MCF 10A (cell line): ENCODE results near the gene CEP63. TPM values are rescaled to one million over a fixed set of nuclear protein-coding genes. Genes with fewer than 3 reads are reported as not detected.
"Not testable (repeated sequence)": the region's sequence is repeated elsewhere in the genome, so short reads cannot be mapped to it uniquely, and the experiment has no call there.

Experiments
- BruUV-seq: library from RNA; stranded (reverse); fragments of 400-500 nt; replicated peaks from 2 replicates; lab custom pipeline; 2021; lab: Mats Ljungman, UMichigan
- CTCF ChIA-PET: fragments of 300-600 bp; sonication (Branson Sonifier 250); formaldehyde crosslinking; extraction: SDS; loops from one replicate; lab custom pipeline; 2021; ENCODE audit warnings: antibody characterized with exemption, inconsistent platforms; lab: Yijun Ruan, JAX
- POLR2A ChIA-PET: fragments of 300-600, 350-650 bp; sonication (Branson Sonifier 250); formaldehyde crosslinking; extraction: SDS; loops from one replicate; lab custom pipeline; 2020; ENCODE audit warnings: antibody characterized with exemption, inconsistent platforms; lab: Yijun Ruan, JAX
- DNase-seq: peaks from one replicate; pipeline ENCODE4 v3.0.0-alpha.2; 2018; ENCODE audit not compliant: unreplicated experiment
- H3K27ac Mint-ChIP-seq: one replicate; pipeline ENCODE4 v1.8.0; 2022; ENCODE audit warnings: mild to moderate bottlenecking, low read depth, mixed read lengths; ENCODE audit not compliant: unreplicated experiment
- H3K27me3 Mint-ChIP-seq: one replicate; pipeline ENCODE4 v1.8.0; 2022; ENCODE audit warnings: mixed read lengths; ENCODE audit not compliant: insufficient read depth, unreplicated experiment
- H3K36me3 Mint-ChIP-seq: one replicate; pipeline ENCODE4 v1.8.0; 2022; ENCODE audit warnings: mild to moderate bottlenecking, moderate library complexity, mixed read lengths; ENCODE audit not compliant: insufficient read depth, unreplicated experiment
- H3K4me1 Mint-ChIP-seq: one replicate; pipeline ENCODE4 v1.8.0; 2022; ENCODE audit warnings: mixed read lengths; ENCODE audit not compliant: insufficient read depth, unreplicated experiment
- H3K4me3 Mint-ChIP-seq: one replicate; pipeline ENCODE4 v1.8.0; 2022; ENCODE audit warnings: mild to moderate bottlenecking, moderate library complexity, mixed read lengths; ENCODE audit not compliant: unreplicated experiment
- H3K9me3 Mint-ChIP-seq: one replicate; pipeline ENCODE4 v1.8.0; 2022; ENCODE audit warnings: mixed read lengths; ENCODE audit not compliant: unreplicated experiment
- CTCF ChIP-seq: fragments of 200-600 bp; IDR thresholded peaks from one replicate; pipeline ENCODE4 v1.8.0; 2022; ENCODE audit warnings: antibody characterized with exemption, mild to moderate bottlenecking; ENCODE audit not compliant: unreplicated experiment
- intact Hi-C: fragments of 100-400 bp; cut with micrococcal nuclease; formaldehyde crosslinking; loops from 2 replicates; pipeline ENCODE4 v1.14.1; 2022
- total RNA-seq: library from RNA; stranded (reverse); gene quantifications from 2 replicates; pipeline ENCODE4 v1.2.3, GENCODE V29; 2022

The CEP63 gene
- total RNA-seq, 1 experiment from 2014 or later: 40.0 TPM

- CTCF ChIA-PET: no interaction called here
- no peaks in the 10 kb centered on the region for H3K27me3 Mint-ChIP-seq
- no peak overlapping the region for H3K27ac Mint-ChIP-seq
- peak; percentile 1 for DNase-seq
- H3K36me3 Mint-ChIP-seq: peaks cover 41% of the 10 kb centered on the region
- no peak overlapping the region for H3K4me3 Mint-ChIP-seq
- POLR2A ChIA-PET: no interaction called here
- TF ChIP-seq CTCF: no peak
- intact Hi-C loops: no loop called here
- H3K9me3 Mint-ChIP-seq: no peaks in the 10 kb centered on the region
- H3K4me1 Mint-ChIP-seq: no peaks in the 10 kb centered on the region
- no TSS peak for BruUV-seq
These were observed 57.3 kb downstream of the CEP63 start for GRCh38 chr3:134543113-134543512.

GRCh38 chr3:134544316-134544715 is 58.5 kb downstream of the CEP63 start:
- BruUV-seq: no TSS peak
- no peaks in the 10 kb centered on the region for H3K27me3 Mint-ChIP-seq
- H3K36me3 Mint-ChIP-seq: peaks cover 49% of the 10 kb centered on the region
- no peaks in the 10 kb centered on the region for H3K4me1 Mint-ChIP-seq
- TF ChIP-seq CTCF: no peak
- ChIA-PET CTCF (no interaction called here), POLR2A (no interaction called here)
- no peak overlapping the region for H3K4me3 Mint-ChIP-seq
- no peaks in the 10 kb centered on the region for H3K9me3 Mint-ChIP-seq
- DNase-seq: no peak
- intact Hi-C loops: no loop called here
- H3K27ac Mint-ChIP-seq: no peak overlapping the region

- H3K27me3 Mint-ChIP-seq, DNase-seq, BruUV-seq, H3K27ac Mint-ChIP-seq, POLR2A ChIA-PET, H3K4me3 Mint-ChIP-seq, H3K9me3 Mint-ChIP-seq, H3K4me1 Mint-ChIP-seq, intact Hi-C loops: not testable (repeated sequence)
- H3K36me3 Mint-ChIP-seq: peaks cover 54% of the 10 kb centered on the region
- CTCF ChIA-PET: interaction anchor here (1.2 kb wide), 1 partner anchor 19 kb away, joined by 3 read pairs; no protein-coding TSS in a partner anchor
These were observed 58.9 kb downstream of the CEP63 start for GRCh38 chr3:134544783-134545182.

DNA sequence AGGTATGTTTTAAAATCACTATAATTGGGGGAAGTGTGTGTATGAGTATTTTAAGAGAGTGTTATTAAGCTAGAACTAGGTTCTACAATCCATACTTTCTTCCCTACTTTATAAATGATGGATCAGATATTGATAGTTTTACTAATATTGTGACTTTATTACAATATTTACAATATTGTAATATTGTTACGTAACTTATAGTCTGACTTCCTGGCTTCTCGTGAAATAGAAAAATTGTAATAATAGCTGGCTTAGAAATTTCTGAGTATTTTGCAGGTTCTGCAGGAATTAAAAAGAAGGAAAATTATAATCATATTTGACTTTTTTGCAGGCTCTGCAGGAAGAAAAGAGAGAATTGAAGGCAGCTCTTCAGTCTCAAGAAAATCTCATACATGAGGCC is 60.0 kb downstream of the CEP63 start:
- H3K9me3 Mint-ChIP-seq: no peaks in the 10 kb centered on the region
- peaks cover 63% of the 10 kb centered on the region for H3K36me3 Mint-ChIP-seq
- no peak overlapping the region for H3K4me3 Mint-ChIP-seq
- intact Hi-C loops: no loop called here
- ChIA-PET POLR2A (interaction anchor here (0.6 kb wide), 2 partner anchors 21 to 833 kb away, joined by 3 read pairs; no protein-coding TSS in a partner anchor), CTCF (interaction anchor here (1.2 kb wide), 1 partner anchor 18 kb away, joined by 3 read pairs; no protein-coding TSS in a partner anchor)
- no peak for TF ChIP-seq CTCF
- no peaks in the 10 kb centered on the region for H3K4me1 Mint-ChIP-seq
- no peak overlapping the region for H3K27ac Mint-ChIP-seq
- DNase-seq: no peak
- no TSS peak for BruUV-seq
- no peaks in the 10 kb centered on the region for H3K27me3 Mint-ChIP-seq

DNA sequence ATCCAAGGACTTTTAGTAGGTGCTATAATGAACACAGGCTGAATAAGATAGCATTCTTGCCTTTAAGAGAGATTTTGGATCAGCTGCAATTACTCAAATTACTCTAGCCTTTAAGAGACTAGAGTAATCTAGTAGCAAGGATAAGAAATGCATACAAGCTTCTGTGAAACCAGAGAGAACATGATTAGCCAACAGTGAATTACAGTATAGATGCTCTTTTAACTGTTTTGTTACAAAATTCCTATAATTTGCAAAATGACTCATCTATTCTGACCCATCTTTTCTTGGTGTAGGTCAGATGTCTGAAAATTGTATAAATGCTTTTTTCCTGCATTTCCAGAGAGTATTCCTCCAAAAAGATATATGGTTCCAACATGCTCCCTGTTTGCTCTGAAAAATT is 66.9 kb downstream of the CEP63 start:
- Mint-ChIP-seq H3K36me3 (peaks cover 52% of the 10 kb centered on the region), H3K4me3 (no peak overlapping the region), H3K27me3 (no peaks in the 10 kb centered on the region), H3K27ac (no peak overlapping the region), H3K9me3 (no peaks in the 10 kb centered on the region), H3K4me1 (no peaks in the 10 kb centered on the region)
- ChIA-PET CTCF (no interaction called here), POLR2A (no interaction called here)
- BruUV-seq: no TSS peak
- no peak for DNase-seq
- intact Hi-C loops: no loop called here
- TF ChIP-seq CTCF: no peak
